Retinal pigment epithelial cell (primary cell): Measurements from ENCODE around the gene FRMD7.
"Not testable (repeated sequence)": the region's sequence is repeated elsewhere in the genome, so short reads cannot be mapped to it uniquely, and the experiment has no call there.

ENCODE experiments used
- DNase-seq: peaks from one replicate; pipeline ENCODE4 v3.0.0-alpha.2; 2010; ENCODE audit warnings: low read depth
- H3K4me3 ChIP-seq: 2 replicates; pipeline ENCODE4 v1.5.1; 2011; ENCODE audit warnings: mild to moderate bottlenecking, low read length, control low read depth, moderate library complexity
- CTCF ChIP-seq: conservative IDR thresholded peaks from 2 replicates; pipeline ENCODE4 v1.5.1; 2011; ENCODE audit warnings: low read depth, low read length, control low read depth, inconsistent platforms

FRMD7 gene

GRCh38 chrX:132101206-132101605 is 26.6 kb downstream of the FRMD7 start:
- no peak for DNase-seq
- no peak for TF ChIP-seq CTCF
- no peak overlapping the region for H3K4me3 ChIP-seq

- H3K4me3 ChIP-seq, DNase-seq: not testable (repeated sequence)
Observed at GRCh38 chrX:132098704-132099103, 29.1 kb downstream of the FRMD7 start.

- DNase-seq: no peak
- no peak for TF ChIP-seq CTCF
- no peak overlapping the region for H3K4me3 ChIP-seq
Observed at GRCh38 chrX:132094164-132094563, 33.7 kb downstream of the FRMD7 start.

- H3K4me3 ChIP-seq: no peak overlapping the region
- no peak for DNase-seq
- no peak for TF ChIP-seq CTCF
Observed at GRCh38 chrX:132093239-132093860, 34.5 kb downstream of the FRMD7 start.

- DNase-seq: peak; percentile 14
- TF ChIP-seq CTCF: peak; percentile 83
- no peak overlapping the region for H3K4me3 ChIP-seq
Observed at GRCh38 chrX:132092439-132093065, 35.3 kb downstream of the FRMD7 start.

GRCh38 chrX:132090403-132091159 is 37.2 kb downstream of the FRMD7 start:
- no peak for TF ChIP-seq CTCF
- DNase-seq: no peak

GRCh38 chrX:132088864-132089263 is 39.0 kb downstream of the FRMD7 start:
- no peak for TF ChIP-seq CTCF
- H3K4me3 ChIP-seq: no peak overlapping the region
- no peak for DNase-seq

More at GRCh38 chrX:132090403-132091159, 37.2 kb downstream of the FRMD7 start:
- H3K4me3 ChIP-seq: no peak overlapping the region
